BLaER1 (cell line): ENCODE measurements around the gene CASP5.

ENCODE experiments used
- H3K27ac ChIP-seq: shearing (Covaris generic); formaldehyde crosslinking; 2 replicates; pipeline ENCODE4 v1.8.1; 2022
- H3K27me3 ChIP-seq: shearing (Covaris generic); formaldehyde crosslinking; 2 replicates; pipeline ENCODE4 v1.8.1; 2022
- H3K36me3 ChIP-seq: shearing (Covaris generic); formaldehyde crosslinking; 2 replicates; pipeline ENCODE4 v1.8.1; 2022
- H3K4me1 ChIP-seq: shearing (Covaris generic); formaldehyde crosslinking; 2 replicates; pipeline ENCODE4 v1.8.1; 2022
- H3K4me2 ChIP-seq: shearing (Covaris generic); formaldehyde crosslinking; 2 replicates; pipeline ENCODE4 v1.8.1; 2022
- H3K4me3 ChIP-seq: shearing (Covaris generic); formaldehyde crosslinking; 2 replicates; pipeline ENCODE4 v1.8.1; 2022
- H3K9ac ChIP-seq: shearing (Covaris generic); formaldehyde crosslinking; 2 replicates; pipeline ENCODE4 v1.8.1; 2022
- H3K9me3 ChIP-seq: shearing (Covaris generic); formaldehyde crosslinking; 2 replicates; pipeline ENCODE4 v1.8.1; 2022
- H4K20me1 ChIP-seq: shearing (Covaris generic); formaldehyde crosslinking; 2 replicates; pipeline ENCODE4 v1.8.1; 2022
- Cebpa-rat ChIP-seq: shearing (Covaris generic); IDR thresholded peaks from 2 replicates; pipeline ENCODE4 v1.8.1; 2022

The CASP5 gene

DNA sequence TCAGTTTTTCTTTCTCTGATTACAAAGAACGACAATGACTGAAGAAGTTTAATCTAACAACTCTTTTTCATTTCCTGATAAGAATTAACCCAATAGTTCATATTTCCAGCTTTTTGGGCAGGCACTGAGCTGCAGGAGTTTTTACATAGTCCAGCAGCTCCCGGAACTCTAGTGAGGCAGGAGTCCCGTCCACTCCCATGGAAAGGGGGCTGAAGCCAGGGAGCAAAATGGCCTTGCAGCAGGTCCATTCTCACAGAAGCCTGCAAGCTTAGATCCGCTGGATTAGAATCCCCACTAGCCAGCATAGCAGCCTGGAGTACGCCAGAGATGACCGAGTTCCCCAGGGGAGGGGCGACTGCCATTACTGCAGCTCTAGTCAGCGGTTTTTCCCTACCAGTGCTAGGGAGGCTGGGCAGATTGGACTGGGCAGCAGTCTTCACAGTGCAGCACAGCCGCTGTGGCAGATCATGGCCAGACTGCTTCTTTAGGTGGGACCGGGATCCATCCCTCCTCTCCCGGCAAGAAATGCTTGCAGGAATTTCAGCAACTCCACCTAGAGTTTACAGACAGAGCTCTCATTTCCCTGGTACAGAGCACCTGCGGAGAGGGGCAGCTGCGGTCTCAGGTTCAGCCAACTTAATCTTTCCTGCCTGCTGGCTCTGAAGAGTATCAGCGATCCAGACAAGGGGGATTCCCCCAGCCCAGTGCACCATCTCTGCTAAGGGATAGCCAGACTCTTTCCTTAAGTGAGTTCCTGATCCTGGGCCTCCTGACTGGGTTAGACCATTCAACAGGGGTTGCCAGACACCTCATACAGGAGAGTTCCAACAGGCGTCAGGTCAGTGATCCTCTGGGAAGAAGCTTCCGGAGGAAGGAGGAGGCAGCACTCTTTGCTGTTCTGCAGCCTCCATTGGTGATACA is 53.9 kb downstream of the CASP5 start:
- H4K20me1 ChIP-seq: no peaks in the 10 kb centered on the region
- H3K9ac ChIP-seq: no peak overlapping the region
- no peaks in the 10 kb centered on the region for H3K27me3 ChIP-seq
- peaks cover 31% of the 10 kb centered on the region for H3K9me3 ChIP-seq
- no peak overlapping the region for H3K27ac ChIP-seq
- no peak for TF ChIP-seq Cebpa-rat
- H3K36me3 ChIP-seq: no peaks in the 10 kb centered on the region
- H3K4me2 ChIP-seq: peak overlapping the region; percentile 52
- peaks cover 8% of the 10 kb centered on the region; the same call in 1 of the 2 replicates for H3K4me1 ChIP-seq
- no peak overlapping the region for H3K4me3 ChIP-seq

GRCh38 chr11:104968355-104968855 is 54.6 kb downstream of the CASP5 start, which contains the start of gene CASP4:
Gene CASP4 (minus strand): TSS chr11:104968574. CDS start chr11:104968525, 49 bp downstream.
- peaks cover 31% of the 10 kb centered on the region for H3K9me3 ChIP-seq
- 0 out of 2 replicates have a peak within 1 kb of the TSS, but pooled peaks have one; percentile 41 for H3K27ac ChIP-seq
- H3K27me3 ChIP-seq: no peaks in the 10 kb centered on the region
- peak within 1 kb of the TSS; percentile 45 for H3K4me3 ChIP-seq
- no peak for TF ChIP-seq Cebpa-rat
- H3K4me1 ChIP-seq: peaks cover 8% of the 10 kb centered on the region; the same call in 1 of the 2 replicates
- H3K9ac ChIP-seq: no peak within 1 kb of the TSS
- no peaks in the 10 kb centered on the region for H4K20me1 ChIP-seq
- peak within 1 kb of the TSS; percentile 52 for H3K4me2 ChIP-seq
- no peaks in the 10 kb centered on the region for H3K36me3 ChIP-seq

- TF ChIP-seq Cebpa-rat: no peak
- Histone ChIP-seq H3K9me3 (peaks cover 28% of the 10 kb centered on the region), H3K4me2 (peak overlapping the region; percentile 52), H3K27ac (0 out of 2 replicates have a peak overlapping the region, but pooled peaks have one; percentile 41), H3K27me3 (no peaks in the 10 kb centered on the region), H4K20me1 (no peaks in the 10 kb centered on the region), H3K9ac (no peak overlapping the region), H3K4me1 (peaks cover 8% of the 10 kb centered on the region; the same call in 1 of the 2 replicates), H3K36me3 (no peaks in the 10 kb centered on the region), H3K4me3 (peak overlapping the region; percentile 45)
These were observed 55.2 kb downstream of the CASP5 start for GRCh38 chr11:104967534-104968354.

DNA sequence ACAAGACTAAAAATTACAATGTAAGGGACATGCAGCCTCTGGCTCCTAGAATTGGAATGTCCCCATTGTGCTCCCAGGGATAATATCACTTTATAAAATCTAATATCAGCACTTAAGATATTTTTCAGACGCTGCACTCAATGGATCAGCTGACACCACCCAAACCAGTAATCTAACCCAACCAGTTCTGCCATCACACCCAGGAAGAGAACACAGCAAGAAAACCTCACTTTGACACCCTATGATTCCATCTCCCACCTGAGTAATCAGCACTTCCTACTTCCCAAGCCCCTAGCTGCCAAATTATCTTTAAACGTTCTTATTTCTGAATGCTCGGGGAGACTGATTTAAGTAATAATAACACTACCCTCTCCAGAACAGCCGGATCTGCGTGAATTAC is 57.2 kb downstream of the CASP5 start:
- Histone ChIP-seq H3K9me3 (peaks cover 26% of the 10 kb centered on the region), H3K4me2 (no peak overlapping the region), H3K4me3 (no peak overlapping the region), H3K4me1 (peaks cover 8% of the 10 kb centered on the region; the same call in 1 of the 2 replicates), H3K27me3 (no peaks in the 10 kb centered on the region), H3K36me3 (no peaks in the 10 kb centered on the region), H3K27ac (no peak overlapping the region), H3K9ac (no peak overlapping the region), H4K20me1 (no peaks in the 10 kb centered on the region)
- TF ChIP-seq Cebpa-rat: no peak

GRCh38 chr11:104964247-104964646 is 58.7 kb downstream of the CASP5 start:
- Histone ChIP-seq H3K4me2 (no peak overlapping the region), H3K27ac (no peak overlapping the region), H4K20me1 (no peaks in the 10 kb centered on the region), H3K27me3 (no peaks in the 10 kb centered on the region), H3K4me1 (peaks cover 8% of the 10 kb centered on the region; the same call in 1 of the 2 replicates), H3K9ac (no peak overlapping the region), H3K36me3 (no peaks in the 10 kb centered on the region), H3K9me3 (peaks cover 20% of the 10 kb centered on the region), H3K4me3 (no peak overlapping the region)
- no peak for TF ChIP-seq Cebpa-rat

GRCh38 chr11:104962852-104963251 is 60.1 kb downstream of the CASP5 start:
- TF ChIP-seq Cebpa-rat: no peak
- Histone ChIP-seq H4K20me1 (no peaks in the 10 kb centered on the region), H3K27me3 (no peaks in the 10 kb centered on the region), H3K36me3 (no peaks in the 10 kb centered on the region), H3K9ac (no peak overlapping the region), H3K9me3 (peaks cover 16% of the 10 kb centered on the region), H3K4me1 (no peaks in the 10 kb centered on the region), H3K4me2 (no peak overlapping the region), H3K4me3 (no peak overlapping the region), H3K27ac (no peak overlapping the region)

DNA sequence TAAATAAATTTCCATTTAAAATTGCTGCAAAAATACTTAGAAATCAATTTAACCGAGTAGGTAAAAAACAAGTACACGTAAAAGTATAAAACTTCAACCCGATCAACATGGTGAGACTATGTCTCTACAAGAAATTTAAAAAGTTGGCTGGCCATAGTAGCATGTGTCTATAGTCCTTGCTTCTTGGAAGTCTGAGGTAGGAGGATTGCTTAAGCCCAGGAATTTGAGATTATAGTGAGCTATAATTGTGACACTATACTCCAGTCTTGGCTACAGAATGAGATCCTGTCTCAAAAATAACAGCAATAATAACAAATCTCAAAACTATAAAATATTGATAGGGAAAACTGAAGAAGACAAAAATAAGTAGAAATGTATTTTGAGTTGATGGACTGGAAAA is 65.7 kb downstream of the CASP5 start:
- Histone ChIP-seq H3K9ac (no peak overlapping the region), H3K9me3 (no peaks in the 10 kb centered on the region; the same call in 1 of the 2 replicates), H3K36me3 (no peaks in the 10 kb centered on the region), H3K27ac (no peak overlapping the region), H3K4me2 (no peak overlapping the region), H3K4me1 (no peaks in the 10 kb centered on the region), H3K4me3 (no peak overlapping the region), H3K27me3 (no peaks in the 10 kb centered on the region), H4K20me1 (no peaks in the 10 kb centered on the region)
- no peak for TF ChIP-seq Cebpa-rat

- Histone ChIP-seq H3K27ac (no peak overlapping the region), H4K20me1 (no peaks in the 10 kb centered on the region), H3K27me3 (no peaks in the 10 kb centered on the region), H3K9me3 (no peaks in the 10 kb centered on the region; the same call in 1 of the 2 replicates), H3K36me3 (no peaks in the 10 kb centered on the region), H3K9ac (no peak overlapping the region), H3K4me3 (no peak overlapping the region), H3K4me1 (no peaks in the 10 kb centered on the region), H3K4me2 (no peak overlapping the region)
- TF ChIP-seq Cebpa-rat: no peak
These were observed 66.4 kb downstream of the CASP5 start for GRCh38 chr11:104956528-104956927.

- H3K4me3 ChIP-seq: no peak overlapping the region
- H3K4me1 ChIP-seq: no peaks in the 10 kb centered on the region
- no peak overlapping the region for H3K4me2 ChIP-seq
- H4K20me1 ChIP-seq: no peaks in the 10 kb centered on the region
- no peak overlapping the region for H3K9ac ChIP-seq
- no peak overlapping the region for H3K27ac ChIP-seq
- H3K27me3 ChIP-seq: no peaks in the 10 kb centered on the region
- H3K36me3 ChIP-seq: no peaks in the 10 kb centered on the region
- no peak for TF ChIP-seq Cebpa-rat
- H3K9me3 ChIP-seq: no peaks in the 10 kb centered on the region
These were observed 76.1 kb downstream of the CASP5 start for GRCh38 chr11:104946907-104947306.
